Lung (tissue), 12 donors: Measurements from ENCODE around the gene AQP12B. TPM values are rescaled to one million over a fixed set of nuclear protein-coding genes. Genes with fewer than 3 reads are reported as not detected.

Experiments
- ATAC-seq: fragments of 200-7000 bp; cut with Tn5 transposase; one replicate; pipeline ENCODE4 v1.9.1; 2020; ENCODE audit warnings: moderate number of reproducible peaks; ENCODE audit not compliant: insufficient read depth, low FRiP score
- DNase-seq, 3 donors: peaks; one replicate each; pipeline ENCODE4 v3.0.0-alpha.2; 2013 to 2017
- H3K27ac ChIP-seq, 2 donors: one replicate each; pipeline ENCODE4 v1.5.1; 2013; ENCODE audit warnings: mild to moderate bottlenecking in 2 of 2, moderate library complexity in 2 of 2, control low read depth in 1 of 2, inconsistent platforms in 1 of 2, low read depth in 1 of 2, low read length in 1 of 2
- H3K27me3 ChIP-seq, 3 donors: one replicate each; pipeline ENCODE4 v1.5.1; 2013; ENCODE audit warnings: low read length in 2 of 3; ENCODE audit not compliant: control insufficient read depth in 3 of 3, insufficient read depth in 3 of 3
- H3K36me3 ChIP-seq, 4 donors: one replicate each; pipeline ENCODE4 v1.5.1; 2013; ENCODE audit warnings: low read length in 4 of 4, mild to moderate bottlenecking in 1 of 4, moderate library complexity in 1 of 4; ENCODE audit not compliant: control insufficient read depth in 4 of 4, insufficient read depth in 4 of 4
- H3K4me1 ChIP-seq, 5 donors: one replicate each; pipeline ENCODE4 v1.5.1; 2013; ENCODE audit warnings: low read length in 5 of 5, mild to moderate bottlenecking in 2 of 5, moderate library complexity in 1 of 5; ENCODE audit not compliant: control insufficient read depth in 5 of 5, insufficient read depth in 5 of 5
- H3K4me3 ChIP-seq: one replicate; pipeline ENCODE4 v1.5.1; 2013; ENCODE audit warnings: mild to moderate bottlenecking, control low read depth, moderate library complexity
- H3K9ac ChIP-seq, 2 donors: one replicate each; pipeline ENCODE4 v1.5.1; 2013; ENCODE audit warnings: low read length in 2 of 2, control low read depth in 1 of 2; ENCODE audit not compliant: insufficient read depth in 1 of 2
- H3K9me3 ChIP-seq, 4 donors: one replicate each; pipeline ENCODE4 v1.5.1; 2013; ENCODE audit warnings: low read length in 3 of 4, mild to moderate bottlenecking in 1 of 4, moderate library complexity in 1 of 4; ENCODE audit not compliant: control insufficient read depth in 4 of 4, insufficient read depth in 3 of 4
- WGBS, 2 donors: extraction: QIAGEN DNeasy Blood & Tissue Kit; methylation state at CpG; one replicate each; pipeline ENCODE4 v1.1.7; 2013; 5-methylcytosine and 5-hydroxymethylcytosine counted together
- polyA plus RNA-seq, 2 donors: library from polyadenylated mRNA; stranded (reverse); fragments of 200-250 nt; gene quantifications; one replicate each; pipeline ENCODE4 v1.2.1, GENCODE V29; 2013
- total RNA-seq, 2 donors: library from RNA; depleted of rRNA in 1 of 2; stranded (reverse); fragments of >200 nt in 1 of 2; gene quantifications; one replicate each; pipeline ENCODE4 v1.2.1, GENCODE V29; 2014 to 2021
- TF ChIP-seq, protein P1 (sequence below): IDR thresholded peaks from 2 replicates; pipeline ENCODE4 v1.5.1; 2012; ENCODE audit warnings: mild to moderate bottlenecking; ENCODE audit errors: control extremely low read depth, extremely low read depth
- donor health status: control.
- donor health status: control.
- donor health status: Bipolar disorder and iron deficiency.
- donor health status: healthy.
- donor health status: DM: yes; HTN: yes; CAD: no.

The AQP12B gene
- total and polyA plus RNA-seq, 4 donors: 0.15 TPM; not detected in 3

DNA sequence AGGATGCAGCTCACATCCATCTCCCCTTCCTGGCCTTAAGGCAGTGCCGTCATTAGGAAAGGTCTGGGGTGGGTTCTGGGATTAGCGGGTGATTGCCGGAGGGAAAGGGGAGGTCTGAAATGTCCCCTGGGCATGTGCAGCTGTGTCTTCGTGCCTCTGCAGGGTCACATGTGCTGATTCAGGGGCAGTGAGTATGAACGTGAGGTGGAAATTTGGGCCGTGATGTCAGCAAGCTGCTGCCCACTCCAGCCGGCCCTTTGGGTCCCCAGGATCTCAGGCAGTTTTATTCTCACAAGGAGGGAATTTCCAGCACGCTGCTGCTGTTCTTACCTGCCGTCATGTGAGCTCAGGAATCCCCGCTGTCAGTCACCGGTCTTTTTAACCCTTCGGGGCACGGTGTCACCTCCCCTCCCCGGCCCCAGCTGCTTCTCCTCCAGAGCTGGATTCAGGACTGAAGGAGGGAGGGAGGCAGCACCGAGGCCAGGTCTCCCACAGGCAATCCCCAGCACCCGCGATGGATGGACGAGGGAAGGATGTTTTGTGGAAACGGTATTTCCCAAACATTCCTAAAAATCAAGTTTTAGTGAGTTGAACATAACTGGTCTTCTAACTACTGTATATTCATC is 33.9 kb downstream of the AQP12B start:
- Histone ChIP-seq H3K9me3 (peaks cover 0 to 11% (median 0%) of the 10 kb centered on the region in 4 donors), H3K4me3 (no peak overlapping the region), H3K9ac (no peak overlapping the region), H3K4me1 (no peaks in the 10 kb centered on the region), H3K36me3 (no peaks in the 10 kb centered on the region), H3K27ac (no peak overlapping the region), H3K27me3 (peaks cover 3 to 10% (median 8%) of the 10 kb centered on the region in 3 donors)
- ATAC-seq: no peak
- WGBS, 2 donors: 34 to 40% methylated on average over 19 of the region's 19 CpGs
- DNase-seq: no peak
- TF ChIP-seq, protein P1, sequence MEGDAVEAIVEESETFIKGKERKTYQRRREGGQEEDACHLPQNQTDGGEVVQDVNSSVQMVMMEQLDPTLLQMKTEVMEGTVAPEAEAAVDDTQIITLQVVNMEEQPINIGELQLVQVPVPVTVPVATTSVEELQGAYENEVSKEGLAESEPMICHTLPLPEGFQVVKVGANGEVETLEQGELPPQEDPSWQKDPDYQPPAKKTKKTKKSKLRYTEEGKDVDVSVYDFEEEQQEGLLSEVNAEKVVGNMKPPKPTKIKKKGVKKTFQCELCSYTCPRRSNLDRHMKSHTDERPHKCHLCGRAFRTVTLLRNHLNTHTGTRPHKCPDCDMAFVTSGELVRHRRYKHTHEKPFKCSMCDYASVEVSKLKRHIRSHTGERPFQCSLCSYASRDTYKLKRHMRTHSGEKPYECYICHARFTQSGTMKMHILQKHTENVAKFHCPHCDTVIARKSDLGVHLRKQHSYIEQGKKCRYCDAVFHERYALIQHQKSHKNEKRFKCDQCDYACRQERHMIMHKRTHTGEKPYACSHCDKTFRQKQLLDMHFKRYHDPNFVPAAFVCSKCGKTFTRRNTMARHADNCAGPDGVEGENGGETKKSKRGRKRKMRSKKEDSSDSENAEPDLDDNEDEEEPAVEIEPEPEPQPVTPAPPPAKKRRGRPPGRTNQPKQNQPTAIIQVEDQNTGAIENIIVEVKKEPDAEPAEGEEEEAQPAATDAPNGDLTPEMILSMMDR: no peak

- no peak for ATAC-seq
- Histone ChIP-seq H3K9me3 (peaks cover 0 to 11% (median 0%) of the 10 kb centered on the region in 4 donors), H3K36me3 (no peaks in the 10 kb centered on the region), H3K9ac (no peak overlapping the region), H3K4me1 (no peaks in the 10 kb centered on the region), H3K27me3 (peaks cover 3 to 10% (median 8%) of the 10 kb centered on the region in 3 donors), H3K27ac (no peak overlapping the region), H3K4me3 (no peak overlapping the region)
- WGBS, 2 donors: 81 to 83% methylated on average over 6 of the region's 6 CpGs
- DNase-seq: no peak
- TF ChIP-seq, protein P1: no peak
These were observed 34.5 kb downstream of the AQP12B start for GRCh38 chr2:240648155-240648649.

- 57 to 80% methylated on average over 22 of the region's 22 CpGs for whole genome bisulfite sequencing, 2 donors
- ATAC-seq (no peak), DNase-seq (no peak)
- peaks cover 0 to 11% (median 0%) of the 10 kb centered on the region in 4 donors for H3K9me3 ChIP-seq
- H3K4me1 ChIP-seq: no peaks in the 10 kb centered on the region
- TF ChIP-seq, protein P1: no peak
- H3K9ac ChIP-seq: no peak overlapping the region
- no peaks in the 10 kb centered on the region for H3K36me3 ChIP-seq
- H3K27me3 ChIP-seq: peaks cover 3 to 10% (median 8%) of the 10 kb centered on the region in 3 donors
- H3K4me3 ChIP-seq: no peak overlapping the region
- H3K27ac ChIP-seq: no peak overlapping the region
These were observed 35.1 kb downstream of the AQP12B start for GRCh38 chr2:240647503-240648154.
